H1 (cell line): ENCODE data around the gene DDX59. TPM values are rescaled to one million over a fixed set of nuclear protein-coding genes. Genes with fewer than 3 reads are reported as not detected.

Source experiments
- CHD2 ChIP-seq: IDR thresholded peaks from 2 replicates; pipeline ENCODE4 v1.6.1; 2012; ENCODE audit warnings: low read length, improper control_type of control experiment
- CTCF ChIP-seq, 3 experiments: IDR thresholded peaks; 1 replicate in 2 of 3; 2 replicates in 1 of 3; pipeline versions ENCODE4 v1.5.1 to v1.6.1; 2011; ENCODE audit warnings: low read length in 3 of 3, mild to moderate bottlenecking in 3 of 3, inconsistent platforms in 2 of 3, low read depth in 1 of 3, moderate library complexity in 1 of 3; ENCODE audit not compliant: insufficient read depth in 1 of 3; ENCODE audit errors: control extremely low read depth in 1 of 3
- polyA plus RNA-seq, 7 experiments: library from polyadenylated mRNA; depleted of rRNA in 3 of 7; stranded (reverse) in 5 of 7; unstranded in 2 of 7; fragments of >200 nt in 5 of 7; fragments of 200-250 nt in 2 of 7; gene quantifications; 1 replicate in 5 of 7; 2 replicates in 1 of 7; 4 replicates in 1 of 7; pipeline versions ENCODE4 v1.2.1 to v1.2.3, GENCODE V29; 2011 to 2013; ENCODE audit warnings: missing spikeins in 2 of 7, mixed read lengths in 2 of 7
- total RNA-seq: library from RNA; stranded (reverse); fragmentation: NEBNext Ultra II Directional; extraction: Animal tissue kit (Norgen Biotek cat#: 25700); gene quantifications from 2 replicates; pipeline ENCODE4 v1.2.1, GENCODE V29; 2021

The DDX59 gene
- total and polyA plus RNA-seq, 2 of the 8 experiments (the other 6 are each of a cell fraction or from before 2014, with no cell fraction given): 8.3 to 19.4 TPM

GRCh38 chr1:200669314-200670241 lies at the start of gene DDX59 (continued):
- TF ChIP-seq CTCF (IDR thresholded peaks at IDR 0.05; ENCODE audit: control extremely low read depth in 1 of 3, insufficient read depth in 1 of 3, low read depth in 1 of 3, low read length in 3 of 3) (no peak), CHD2 (no peak; the same call in 1 of the 2 replicates)
